IgD-negative memory B cell (primary cell): ENCODE measurements around the gene FMN2. TPM values are rescaled to one million over a fixed set of nuclear protein-coding genes. Genes with fewer than 3 reads are reported as not detected.

Source experiments
- H3K27ac Mint-ChIP-seq, 3 donors: one replicate each; pipeline ENCODE4 v1.8.0; 2020 to 2022; ENCODE audit warnings: mild to moderate bottlenecking in 3 of 3, mixed read lengths in 3 of 3, moderate library complexity in 1 of 3
- H3K27me3 Mint-ChIP-seq: one replicate; pipeline ENCODE4 v1.8.0; 2021; ENCODE audit warnings: mixed read lengths
- H3K36me3 Mint-ChIP-seq: one replicate; pipeline ENCODE4 v1.8.0; 2020; ENCODE audit warnings: mild to moderate bottlenecking, mixed read lengths
- H3K4me1 Mint-ChIP-seq, 3 donors: one replicate each; pipeline ENCODE4 v1.8.0; 2020 to 2022; ENCODE audit warnings: mixed read lengths in 3 of 3, mild to moderate bottlenecking in 1 of 3
- H3K4me3 Mint-ChIP-seq, 4 donors: one replicate each; pipeline ENCODE4 v1.8.0; 2020 to 2022; ENCODE audit warnings: mild to moderate bottlenecking in 4 of 4, mixed read lengths in 4 of 4, moderate library complexity in 3 of 4
- H3K9me3 Mint-ChIP-seq, 3 donors: one replicate each; pipeline ENCODE4 v1.8.0; 2020 to 2021; ENCODE audit warnings: mixed read lengths in 3 of 3, mild to moderate bottlenecking in 1 of 3
- polyA plus RNA-seq: library from polyadenylated mRNA; unstranded; fragments of 300-500 nt; fragmentation: Illumina TruSeq; gene quantifications from one replicate; pipeline ENCODE4 v1.2.3, GENCODE V29; 2021

Gene FMN2
- polyA plus RNA-seq, 1 donor from 2014 or later: not detected

DNA sequence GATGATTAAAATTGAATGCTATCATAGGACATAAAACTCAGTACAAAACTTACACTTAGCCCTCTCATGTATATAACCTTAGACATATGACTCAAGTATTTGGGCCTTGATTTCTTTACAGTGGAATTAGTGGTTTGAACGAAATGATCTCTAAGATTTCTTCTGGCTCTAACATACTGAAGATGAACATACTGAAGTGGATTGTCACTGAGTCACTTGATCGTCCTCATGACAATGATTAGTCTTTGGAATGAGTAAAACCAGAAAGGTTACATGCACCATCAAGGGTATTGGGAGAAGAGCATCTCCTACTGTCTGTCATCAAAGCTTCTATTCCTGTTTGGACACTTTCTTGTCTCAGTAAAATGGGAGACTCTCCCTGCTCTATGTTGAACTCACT is 17.4 kb downstream of the FMN2 start:
- Mint-ChIP-seq H3K9me3 (peaks cover 0 to 4% (median 2%) of the 10 kb centered on the region in 3 donors), H3K27ac (peak overlapping the region in 1 of 3 donors; percentile 9), H3K4me1 (no peaks in the 10 kb centered on the region), H3K27me3 (no peaks in the 10 kb centered on the region), H3K4me3 (no peak overlapping the region), H3K36me3 (peaks cover 3% of the 10 kb centered on the region)

DNA sequence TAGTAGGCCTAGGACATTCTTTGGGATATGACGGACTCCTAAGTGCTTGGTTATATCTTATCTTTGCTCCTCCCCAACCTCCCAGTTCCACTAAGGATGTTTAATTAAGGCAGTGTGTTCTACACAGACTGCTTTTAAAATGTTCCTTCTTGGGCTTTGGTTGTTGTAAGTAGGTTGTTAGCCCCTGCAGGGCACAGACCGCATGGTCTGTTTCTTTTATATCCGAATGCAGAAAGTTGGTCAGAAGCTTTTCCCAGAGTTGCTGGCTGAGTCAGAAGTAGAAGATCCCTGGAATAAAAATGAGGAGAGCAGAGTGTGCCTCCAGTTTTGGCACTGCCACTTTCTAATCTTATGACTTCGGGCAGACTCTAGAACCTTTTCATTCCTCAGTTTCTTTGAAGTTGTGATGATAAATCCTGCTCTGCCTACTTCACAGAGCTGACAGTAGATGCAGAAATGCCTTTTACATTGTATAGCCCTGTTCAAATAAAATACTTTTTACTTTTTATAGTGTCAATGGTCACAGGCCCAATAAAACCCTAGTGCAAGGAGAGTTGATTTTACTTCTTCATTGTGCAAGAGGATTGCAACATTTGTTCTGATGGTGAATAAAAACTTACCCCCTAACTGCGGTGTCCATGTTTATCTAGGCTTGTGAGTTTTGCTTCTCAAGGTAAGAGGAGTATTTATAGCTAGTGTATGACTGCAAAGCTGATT is 18.4 kb downstream of the FMN2 start:
- Mint-ChIP-seq H3K27me3 (no peaks in the 10 kb centered on the region), H3K36me3 (peaks cover 3% of the 10 kb centered on the region), H3K4me1 (no peaks in the 10 kb centered on the region), H3K4me3 (no peak overlapping the region), H3K27ac (no peak overlapping the region), H3K9me3 (peaks cover 0 to 4% (median 2%) of the 10 kb centered on the region in 3 donors)

- H3K27me3 Mint-ChIP-seq: no peaks in the 10 kb centered on the region
- H3K4me3 Mint-ChIP-seq: no peak overlapping the region
- H3K27ac Mint-ChIP-seq: no peak overlapping the region
- H3K4me1 Mint-ChIP-seq: no peaks in the 10 kb centered on the region
- peaks cover 0 to 2% (median 2%) of the 10 kb centered on the region in 3 donors for H3K9me3 Mint-ChIP-seq
- H3K36me3 Mint-ChIP-seq: peaks cover 3% of the 10 kb centered on the region
These were observed 19.9 kb downstream of the FMN2 start for GRCh38 chr1:240111558-240111957.

GRCh38 chr1:240114222-240114621 is 22.5 kb downstream of the FMN2 start:
- H3K27me3 Mint-ChIP-seq: no peaks in the 10 kb centered on the region
- no peak overlapping the region for H3K27ac Mint-ChIP-seq
- H3K4me1 Mint-ChIP-seq: no peaks in the 10 kb centered on the region
- no peaks in the 10 kb centered on the region for H3K9me3 Mint-ChIP-seq
- no peak overlapping the region for H3K4me3 Mint-ChIP-seq
- peaks cover 3% of the 10 kb centered on the region for H3K36me3 Mint-ChIP-seq

DNA sequence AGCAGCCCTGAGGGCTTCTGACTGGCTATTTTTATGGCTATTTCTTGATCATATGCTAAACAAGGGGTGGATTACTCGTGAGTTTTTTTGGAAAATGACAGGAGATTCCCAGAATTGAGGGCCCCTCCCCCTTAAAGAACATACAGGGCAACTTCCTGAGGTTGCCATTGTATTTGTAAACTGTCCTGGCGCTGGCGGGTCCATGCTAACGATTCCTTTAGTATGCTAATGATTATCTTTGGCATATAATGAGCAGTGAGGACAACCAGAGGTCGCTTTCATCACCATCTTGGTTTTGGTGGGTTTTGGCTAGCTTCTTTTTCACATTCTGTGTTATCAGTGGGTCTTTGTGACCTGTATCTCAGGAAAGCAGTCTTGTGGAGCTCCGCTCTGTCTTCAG is 24.1 kb downstream of the FMN2 start:
- H3K4me3 Mint-ChIP-seq: no peak overlapping the region
- H3K27ac Mint-ChIP-seq: no peak overlapping the region
- peaks cover 2% of the 10 kb centered on the region for H3K36me3 Mint-ChIP-seq
- H3K27me3 Mint-ChIP-seq: no peaks in the 10 kb centered on the region
- no peaks in the 10 kb centered on the region for H3K4me1 Mint-ChIP-seq
- H3K9me3 Mint-ChIP-seq: peaks cover 0 to 3% (median 0%) of the 10 kb centered on the region in 3 donors

DNA sequence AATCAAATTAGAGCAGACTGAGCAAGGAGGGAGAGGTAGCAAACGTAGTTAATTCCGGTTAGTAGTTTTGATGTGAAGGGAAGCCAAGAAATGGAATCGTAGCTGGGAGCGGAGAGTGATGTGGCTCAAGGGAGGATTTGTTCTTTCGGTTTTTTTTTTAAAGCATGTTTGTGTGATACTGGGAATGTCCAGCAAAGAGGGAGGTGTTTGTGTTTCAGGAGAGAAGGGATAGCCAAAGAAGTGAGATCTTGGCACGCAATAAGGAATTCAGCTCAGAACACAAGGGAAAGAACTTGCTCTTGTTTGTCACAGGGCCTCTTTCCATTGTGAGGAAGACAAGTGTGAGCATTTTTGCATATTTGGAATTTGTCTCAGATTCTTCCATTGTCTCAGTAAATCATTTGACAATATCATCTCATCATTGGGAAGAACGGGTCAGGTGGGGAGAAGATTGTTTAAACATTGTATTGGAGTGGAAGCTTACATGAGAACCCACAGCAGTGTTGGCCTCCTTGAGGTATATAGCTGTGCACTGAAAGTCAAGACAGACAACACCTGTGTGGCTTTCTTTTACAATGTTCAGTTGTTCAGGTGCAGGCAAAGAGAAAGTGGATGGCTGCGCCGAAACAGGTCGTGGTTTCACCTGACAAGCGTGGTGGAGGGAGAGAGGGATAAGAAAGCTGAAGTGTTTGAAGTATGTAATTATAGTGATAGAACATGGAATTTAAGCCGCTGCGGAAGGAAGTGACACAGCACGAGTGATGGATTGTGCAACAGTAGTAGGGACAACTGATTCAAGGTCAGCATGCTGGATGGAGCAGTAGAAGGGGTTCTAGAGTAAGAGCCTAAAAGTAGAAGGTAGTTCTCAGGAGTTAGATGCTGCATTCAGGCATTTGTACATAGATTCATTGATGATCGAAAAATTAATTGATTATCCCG is 25.4 kb downstream of the FMN2 start:
- no peaks in the 10 kb centered on the region for H3K27me3 Mint-ChIP-seq
- no peaks in the 10 kb centered on the region for H3K36me3 Mint-ChIP-seq
- H3K4me1 Mint-ChIP-seq: no peaks in the 10 kb centered on the region
- H3K9me3 Mint-ChIP-seq: peaks cover 0 to 3% (median 0%) of the 10 kb centered on the region in 3 donors
- no peak overlapping the region for H3K4me3 Mint-ChIP-seq
- no peak overlapping the region for H3K27ac Mint-ChIP-seq

DNA sequence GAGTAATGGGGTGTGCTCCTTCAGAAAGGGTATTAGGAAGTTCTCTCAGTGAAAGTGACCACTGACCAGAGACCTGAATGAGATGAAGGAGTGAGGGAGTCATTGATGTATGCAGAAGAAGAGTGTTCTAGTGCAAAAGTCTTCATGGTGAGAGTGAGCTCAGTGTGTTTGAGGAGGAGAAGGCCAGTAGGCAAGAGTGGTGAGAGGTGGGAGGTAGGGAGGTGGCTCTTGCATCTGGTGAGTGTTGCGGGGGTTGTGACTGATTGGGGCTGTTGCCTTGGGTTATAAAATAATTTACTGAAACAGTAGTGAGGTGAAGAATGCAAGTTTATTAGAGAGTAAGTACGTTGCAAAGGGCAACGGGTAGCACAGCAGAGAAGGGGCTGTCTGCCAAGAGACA is 26.2 kb downstream of the FMN2 start:
- Mint-ChIP-seq H3K27ac (no peak overlapping the region), H3K4me1 (no peaks in the 10 kb centered on the region), H3K4me3 (no peak overlapping the region), H3K36me3 (no peaks in the 10 kb centered on the region), H3K27me3 (no peaks in the 10 kb centered on the region), H3K9me3 (peaks cover 0 to 3% (median 0%) of the 10 kb centered on the region in 3 donors)

DNA sequence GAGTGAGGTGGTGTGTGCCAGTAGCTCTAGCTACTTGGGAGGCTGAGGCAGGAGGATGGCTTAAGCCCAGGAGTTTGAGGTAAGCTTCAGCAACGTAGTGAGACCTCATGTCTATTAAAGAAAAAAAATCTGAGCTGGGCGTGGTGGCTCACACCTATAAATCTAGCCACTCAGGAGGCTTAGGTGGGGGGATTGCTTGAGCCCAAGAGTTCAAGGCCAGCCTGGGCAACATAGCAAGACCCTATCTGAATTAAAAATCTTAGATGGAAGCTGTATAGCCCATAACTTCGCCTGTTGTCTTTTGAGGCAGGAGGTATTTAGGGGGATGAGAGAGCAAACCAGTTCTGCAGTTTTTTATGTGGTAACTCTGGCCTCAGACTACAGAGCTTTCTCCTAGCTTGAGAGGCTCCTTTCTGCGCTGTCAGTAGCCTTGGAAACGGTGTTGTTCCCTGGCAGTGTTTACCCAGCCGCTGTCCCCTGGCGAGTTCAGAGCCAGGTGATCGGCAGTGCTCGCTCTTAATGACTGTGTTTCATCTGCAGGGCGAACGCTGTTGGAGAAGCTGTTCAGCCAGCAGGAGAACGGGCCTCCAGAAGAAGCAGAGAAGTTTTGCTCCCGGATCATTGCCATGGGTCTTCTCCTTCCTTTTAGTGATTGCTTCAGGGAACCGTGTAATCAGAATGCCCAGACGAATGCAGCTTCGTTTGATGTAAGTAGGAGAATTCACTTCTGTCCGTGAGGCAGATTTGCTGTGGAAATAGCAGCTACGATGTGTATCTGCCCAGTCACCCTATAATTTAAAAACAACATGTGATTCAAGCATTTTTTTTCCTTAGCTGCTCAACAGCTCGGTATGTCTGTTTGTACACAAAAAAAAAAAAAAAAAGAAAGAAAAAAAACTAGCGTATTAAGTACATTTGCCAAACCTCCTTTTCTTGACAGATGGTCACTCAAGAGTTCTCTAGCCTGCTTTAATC is 31.2 kb downstream of the FMN2 start:
- H3K27ac Mint-ChIP-seq: no peak overlapping the region
- no peaks in the 10 kb centered on the region for H3K4me1 Mint-ChIP-seq
- H3K4me3 Mint-ChIP-seq: no peak overlapping the region
- H3K36me3 Mint-ChIP-seq: no peaks in the 10 kb centered on the region
- no peaks in the 10 kb centered on the region for H3K27me3 Mint-ChIP-seq
- H3K9me3 Mint-ChIP-seq: peaks cover 1 to 6% (median 2%) of the 10 kb centered on the region in 3 donors

GRCh38 chr1:240126821-240127220 is 35.1 kb downstream of the FMN2 start:
- H3K27ac Mint-ChIP-seq: no peak overlapping the region
- H3K4me3 Mint-ChIP-seq: no peak overlapping the region
- H3K36me3 Mint-ChIP-seq: no peaks in the 10 kb centered on the region
- peaks cover 1 to 9% (median 5%) of the 10 kb centered on the region in 3 donors for H3K9me3 Mint-ChIP-seq
- no peaks in the 10 kb centered on the region for H3K4me1 Mint-ChIP-seq
- no peaks in the 10 kb centered on the region for H3K27me3 Mint-ChIP-seq

GRCh38 chr1:240128366-240128765 is 36.7 kb downstream of the FMN2 start:
- H3K36me3 Mint-ChIP-seq: no peaks in the 10 kb centered on the region
- no peaks in the 10 kb centered on the region for H3K27me3 Mint-ChIP-seq
- H3K27ac Mint-ChIP-seq: peak overlapping the region in 1 of 3 donors; percentile 6
- no peaks in the 10 kb centered on the region for H3K4me1 Mint-ChIP-seq
- no peak overlapping the region for H3K4me3 Mint-ChIP-seq
- peaks cover 3 to 9% (median 5%) of the 10 kb centered on the region in 3 donors for H3K9me3 Mint-ChIP-seq

- Mint-ChIP-seq H3K36me3 (no peaks in the 10 kb centered on the region), H3K4me3 (no peak overlapping the region), H3K4me1 (no peaks in the 10 kb centered on the region), H3K27ac (no peak overlapping the region), H3K27me3 (no peaks in the 10 kb centered on the region), H3K9me3 (peaks cover 2 to 5% (median 3%) of the 10 kb centered on the region in 3 donors)
These were observed 42.4 kb downstream of the FMN2 start for GRCh38 chr1:240134113-240134512.

DNA sequence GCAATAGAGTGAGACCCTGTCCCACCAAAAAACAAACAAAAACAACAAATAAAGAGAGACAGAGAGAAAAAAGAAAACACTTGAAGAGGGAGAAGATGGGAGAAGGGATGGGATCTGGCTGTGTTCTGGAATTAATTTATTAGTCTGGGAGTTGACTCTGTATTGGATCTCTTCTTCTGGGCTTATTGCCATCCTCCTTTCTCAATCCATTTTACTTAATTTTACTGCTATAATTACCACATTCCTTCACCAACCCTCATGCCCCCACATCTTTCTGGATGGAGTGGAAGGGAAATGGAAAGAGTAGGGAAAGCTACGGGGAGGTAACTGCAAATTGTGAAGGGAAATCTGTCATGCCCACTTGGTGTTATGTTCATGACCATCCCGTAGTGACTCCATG is 42.9 kb downstream of the FMN2 start:
- Mint-ChIP-seq H3K36me3 (no peaks in the 10 kb centered on the region), H3K4me1 (no peaks in the 10 kb centered on the region), H3K4me3 (no peak overlapping the region), H3K9me3 (peaks cover 2 to 5% (median 3%) of the 10 kb centered on the region in 3 donors), H3K27me3 (no peaks in the 10 kb centered on the region), H3K27ac (no peak overlapping the region)

DNA sequence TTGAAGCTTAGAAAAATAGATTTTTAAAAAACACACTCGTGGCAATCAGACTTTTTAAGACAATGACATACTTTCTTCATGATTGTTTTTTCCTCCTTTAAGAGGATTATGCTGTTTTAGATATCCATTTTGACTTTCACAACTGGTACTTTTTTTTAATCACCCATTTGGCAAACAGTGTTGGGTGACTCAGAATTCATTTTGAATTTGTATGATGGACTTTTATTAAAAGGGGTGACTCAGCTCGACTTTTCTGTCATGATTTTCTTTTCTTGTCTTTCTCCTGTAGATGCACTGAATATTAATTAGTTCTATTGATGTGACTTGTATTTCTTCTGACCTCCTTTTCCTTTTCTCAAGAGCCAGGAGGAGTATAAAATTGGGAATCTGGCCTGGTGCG is 44.7 kb downstream of the FMN2 start:
- peaks cover 0 to 3% (median 2%) of the 10 kb centered on the region in 3 donors for H3K9me3 Mint-ChIP-seq
- H3K4me3 Mint-ChIP-seq: no peak overlapping the region
- no peaks in the 10 kb centered on the region for H3K27me3 Mint-ChIP-seq
- H3K4me1 Mint-ChIP-seq: no peaks in the 10 kb centered on the region
- no peaks in the 10 kb centered on the region for H3K36me3 Mint-ChIP-seq
- no peak overlapping the region for H3K27ac Mint-ChIP-seq

- no peaks in the 10 kb centered on the region for H3K36me3 Mint-ChIP-seq
- no peaks in the 10 kb centered on the region for H3K4me1 Mint-ChIP-seq
- H3K9me3 Mint-ChIP-seq: peaks cover 0 to 3% (median 0%) of the 10 kb centered on the region in 3 donors
- no peaks in the 10 kb centered on the region for H3K27me3 Mint-ChIP-seq
- no peak overlapping the region for H3K27ac Mint-ChIP-seq
- H3K4me3 Mint-ChIP-seq: no peak overlapping the region
These were observed 47.2 kb downstream of the FMN2 start for GRCh38 chr1:240138867-240139266.
